SK-N-SH treated with all-trans-retinoic acid at 6 μM for 48 hours (cell line): Measurements from ENCODE around the gene GFPT1.

Source experiments
- CSDC2 ChIP-seq: fragments of 250-450 bp; sonication (Bioruptor Pico); IDR thresholded peaks from 2 replicates; pipeline ENCODE4 v1.5.0; 2020; ENCODE audit warnings: mild to moderate bottlenecking, moderate library complexity
- GLIS3 ChIP-seq: fragments of 250-450 bp; sonication (Bioruptor Pico); IDR thresholded peaks from 2 replicates; pipeline ENCODE4 v1.5.0; 2020; ENCODE audit warnings: mild to moderate bottlenecking, moderate library complexity
- ISL1 ChIP-seq: fragments of 250-450 bp; sonication (Bioruptor Pico); IDR thresholded peaks from 2 replicates; pipeline ENCODE4 v2.1.2; 2022; ENCODE audit warnings: mild to moderate bottlenecking, moderate library complexity
- TCF4 ChIP-seq: fragments of 250-450 bp; sonication (Bioruptor Pico); IDR thresholded peaks from 2 replicates; pipeline ENCODE4 v1.8.0; 2021; ENCODE audit warnings: mild to moderate bottlenecking, moderate library complexity, borderline replicate concordance
- TOX ChIP-seq: fragments of 250-450 bp; sonication (Bioruptor Pico); IDR thresholded peaks from 2 replicates; pipeline ENCODE4 v1.8.0; 2021; ENCODE audit warnings: mild to moderate bottlenecking, moderate library complexity, borderline replicate concordance
- ZFP30 ChIP-seq: fragments of 450-650 bp; formaldehyde crosslinking; IDR thresholded peaks from 2 replicates; pipeline ENCODE4 v1.5.0; 2022; ENCODE audit warnings: mild to moderate bottlenecking, moderate library complexity
- TF ChIP-seq, protein P1 (sequence below): fragments of 250-450 bp; sonication (Bioruptor Pico); IDR thresholded peaks from 2 replicates; pipeline ENCODE4 v1.8.0; 2020; ENCODE audit warnings: mild to moderate bottlenecking, moderate library complexity, borderline replicate concordance
- TF ChIP-seq, protein P2 (sequence below): fragments of 250-450 bp; sonication (Bioruptor Pico); IDR thresholded peaks from 2 replicates; pipeline ENCODE4 v1.8.0; 2021; ENCODE audit warnings: low read depth, mild to moderate bottlenecking, moderate library complexity, borderline replicate concordance

DNA sequence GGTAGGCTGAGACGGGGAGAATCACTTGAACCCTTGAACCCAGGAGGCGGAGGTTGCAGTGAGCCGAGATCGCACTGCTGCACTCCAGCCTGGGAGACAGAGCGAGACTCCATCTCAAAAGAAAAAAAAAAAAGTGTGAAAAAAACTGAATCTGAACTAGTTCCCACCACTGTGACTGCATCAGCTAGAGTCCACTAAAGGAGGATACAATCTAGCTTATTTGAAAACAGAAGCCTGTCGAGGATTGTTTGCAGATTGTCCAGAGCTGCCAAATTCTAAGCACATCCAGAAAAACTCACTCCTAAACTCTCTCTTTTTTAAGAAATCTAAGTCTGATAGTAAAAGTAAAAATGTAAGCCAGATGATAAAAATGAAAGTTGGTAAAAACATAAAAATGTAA, 10.6 kb downstream of the GFPT1 start:
- TF ChIP-seq TOX (no peak), GLIS3 (CRISPR knock-in tag) (no peak), ISL1 (CRISPR knock-in tag) (no peak), TCF4 (CRISPR knock-in tag) (no peak), CSDC2 (CRISPR knock-in tag) (no peak), ZFP30 (CRISPR knock-in tag) (no peak)
- TF ChIP-seq, protein P1, sequence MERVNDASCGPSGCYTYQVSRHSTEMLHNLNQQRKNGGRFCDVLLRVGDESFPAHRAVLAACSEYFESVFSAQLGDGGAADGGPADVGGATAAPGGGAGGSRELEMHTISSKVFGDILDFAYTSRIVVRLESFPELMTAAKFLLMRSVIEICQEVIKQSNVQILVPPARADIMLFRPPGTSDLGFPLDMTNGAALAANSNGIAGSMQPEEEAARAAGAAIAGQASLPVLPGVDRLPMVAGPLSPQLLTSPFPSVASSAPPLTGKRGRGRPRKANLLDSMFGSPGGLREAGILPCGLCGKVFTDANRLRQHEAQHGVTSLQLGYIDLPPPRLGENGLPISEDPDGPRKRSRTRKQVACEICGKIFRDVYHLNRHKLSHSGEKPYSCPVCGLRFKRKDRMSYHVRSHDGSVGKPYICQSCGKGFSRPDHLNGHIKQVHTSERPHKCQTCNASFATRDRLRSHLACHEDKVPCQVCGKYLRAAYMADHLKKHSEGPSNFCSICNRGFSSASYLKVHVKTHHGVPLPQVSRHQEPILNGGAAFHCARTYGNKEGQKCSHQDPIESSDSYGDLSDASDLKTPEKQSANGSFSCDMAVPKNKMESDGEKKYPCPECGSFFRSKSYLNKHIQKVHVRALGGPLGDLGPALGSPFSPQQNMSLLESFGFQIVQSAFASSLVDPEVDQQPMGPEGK (CRISPR knock-in tag), result no peak
- TF ChIP-seq, protein P2, sequence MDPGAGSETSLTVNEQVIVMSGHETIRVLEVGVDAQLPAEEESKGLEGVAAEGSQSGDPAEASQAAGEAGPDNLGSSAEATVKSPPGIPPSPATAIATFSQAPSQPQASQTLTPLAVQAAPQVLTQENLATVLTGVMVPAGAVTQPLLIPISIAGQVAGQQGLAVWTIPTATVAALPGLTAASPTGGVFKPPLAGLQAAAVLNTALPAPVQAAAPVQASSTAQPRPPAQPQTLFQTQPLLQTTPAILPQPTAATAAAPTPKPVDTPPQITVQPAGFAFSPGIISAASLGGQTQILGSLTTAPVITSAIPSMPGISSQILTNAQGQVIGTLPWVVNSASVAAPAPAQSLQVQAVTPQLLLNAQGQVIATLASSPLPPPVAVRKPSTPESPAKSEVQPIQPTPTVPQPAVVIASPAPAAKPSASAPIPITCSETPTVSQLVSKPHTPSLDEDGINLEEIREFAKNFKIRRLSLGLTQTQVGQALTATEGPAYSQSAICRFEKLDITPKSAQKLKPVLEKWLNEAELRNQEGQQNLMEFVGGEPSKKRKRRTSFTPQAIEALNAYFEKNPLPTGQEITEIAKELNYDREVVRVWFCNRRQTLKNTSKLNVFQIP (CRISPR knock-in tag), result no peak
